Neural cell (in vitro differentiated cells): Measurements from ENCODE around the gene MRPS10. TPM values are rescaled to one million over a fixed set of nuclear protein-coding genes. Genes with fewer than 3 reads are reported as not detected.

Experiments
- H2AFZ ChIP-seq: fragments of 200-600, 300-800 bp; sonication (generic), shearing (Covaris generic); 2 replicates; pipeline ENCODE4 v1.6.0; 2014; ENCODE audit warnings: low read depth, mild to moderate bottlenecking, antibody characterized with exemption, low read length, moderate library complexity
- H3F3A ChIP-seq: fragments of 200-600 bp; shearing (Covaris generic); 2 replicates; pipeline ENCODE4 v1.6.1; 2016; ENCODE audit warnings: mild to moderate bottlenecking, moderate library complexity, mixed read lengths, antibody characterized with exemption, low read length; ENCODE audit not compliant: insufficient read depth, poor library complexity, severe bottlenecking
- H3K27ac ChIP-seq: fragments of 200-600, 300-800 bp; sonication (generic), shearing (Covaris generic); 2 replicates; pipeline ENCODE4 v1.5.1; 2014; ENCODE audit warnings: mild to moderate bottlenecking, low read length, moderate library complexity
- H3K27me3 ChIP-seq: fragments of 300-800, 200-600 bp; sonication (generic), shearing (Covaris generic); 2 replicates; pipeline ENCODE4 v1.6.0; 2014; ENCODE audit warnings: mild to moderate bottlenecking, low read depth, low read length, moderate library complexity; ENCODE audit not compliant: insufficient read depth
- H3K36me3 ChIP-seq: fragments of 300-800, 200-600 bp; sonication (generic), shearing (Covaris generic); 2 replicates; pipeline ENCODE4 v1.5.1; 2014; ENCODE audit warnings: mild to moderate bottlenecking, antibody characterized with exemption, low read length, moderate library complexity; ENCODE audit not compliant: insufficient read depth
- H3K4me2 ChIP-seq: fragments of 300-800, 200-600 bp; sonication (generic), shearing (Covaris generic); 2 replicates; pipeline ENCODE4 v1.6.0; 2014; ENCODE audit warnings: mild to moderate bottlenecking, low read length
- H3K4me3 ChIP-seq: fragments of 300-800, 200-600 bp; sonication (generic), shearing (Covaris generic); 2 replicates; pipeline ENCODE4 v1.5.1; 2014; ENCODE audit warnings: mild to moderate bottlenecking, low read length, moderate library complexity
- H3K79me2 ChIP-seq: fragments of 200-600 bp; shearing (Covaris generic); replicated peaks from 2 replicates; pipeline ENCODE4 v1.6.0; 2014; ENCODE audit warnings: mild to moderate bottlenecking, low read length, moderate library complexity; ENCODE audit not compliant: insufficient read depth
- H3K9ac ChIP-seq: fragments of 300-800, 200-600 bp; sonication (generic), shearing (Covaris generic); 2 replicates; pipeline ENCODE4 v1.6.1; 2016; ENCODE audit warnings: mild to moderate bottlenecking, low read length, mixed read lengths
- H3K9me2 ChIP-seq: fragments of 200-600 bp; shearing (Covaris generic); 2 replicates; pipeline ENCODE4 v1.6.1; 2016; ENCODE audit warnings: mild to moderate bottlenecking, low read length, mixed read lengths; ENCODE audit not compliant: insufficient read depth
- H3K9me3 ChIP-seq: fragments of 200-600, 300-800 bp; sonication (generic), shearing (Covaris generic); 2 replicates; pipeline ENCODE4 v1.6.1; 2016; ENCODE audit warnings: mild to moderate bottlenecking, mixed run types, low read length, moderate library complexity, mixed read lengths
- H4K20me1 ChIP-seq: fragments of 200-600 bp; shearing (Covaris generic); 2 replicates; pipeline ENCODE4 v1.6.1; 2016; ENCODE audit warnings: mild to moderate bottlenecking, mixed run types; ENCODE audit not compliant: insufficient read depth
- EP300 ChIP-seq: fragments of 450-650 bp; conservative IDR thresholded peaks from 2 replicates; pipeline ENCODE4 v1.6.1; 2014; ENCODE audit warnings: antibody characterized with exemption, mild to moderate bottlenecking, moderate library complexity; ENCODE audit not compliant: poor library complexity, severe bottlenecking
- EZH2 ChIP-seq: fragments of 200-600, 300-800 bp; shearing (Covaris generic), sonication (generic); IDR thresholded peaks from 2 replicates; pipeline ENCODE4 v1.6.1; 2014; ENCODE audit warnings: antibody characterized with exemption, low read length, borderline replicate concordance, mild to moderate bottlenecking; ENCODE audit not compliant: insufficient read depth, poor library complexity, severe bottlenecking
- MXI1 ChIP-seq: fragments of 450-650 bp; conservative IDR thresholded peaks from 2 replicates; pipeline ENCODE4 v1.6.1; 2014; ENCODE audit warnings: antibody characterized with exemption, mild to moderate bottlenecking; ENCODE audit not compliant: poor library complexity, severe bottlenecking
- POLR2AphosphoS5 ChIP-seq: IDR thresholded peaks from 2 replicates; pipeline ENCODE4 v1.6.1; 2012
- RAD21 ChIP-seq: fragments of 450-650 bp; conservative IDR thresholded peaks from 2 replicates; pipeline ENCODE4 v1.6.1; 2014; ENCODE audit warnings: antibody characterized with exemption, mild to moderate bottlenecking, moderate library complexity
- SMC3 ChIP-seq: fragments of 450-650 bp; conservative IDR thresholded peaks from 2 replicates; pipeline ENCODE4 v1.6.1; 2014; ENCODE audit warnings: antibody characterized with exemption, mild to moderate bottlenecking, moderate library complexity; ENCODE audit not compliant: poor library complexity
- TAF1 ChIP-seq: IDR thresholded peaks from 2 replicates; pipeline ENCODE4 v1.6.1; 2012; ENCODE audit warnings: low read depth
- polyA plus RNA-seq: library from polyadenylated mRNA; depleted of rRNA; stranded (reverse); fragments of >200 nt; gene quantifications from 2 replicates; pipeline ENCODE4 v1.2.3, GENCODE V29; 2014
- TF ChIP-seq, protein P1 (sequence below): fragments of 450-650 bp; IDR thresholded peaks from 2 replicates; pipeline ENCODE4 v1.5.1; 2014; ENCODE audit warnings: antibody characterized with exemption, mild to moderate bottlenecking, moderate library complexity; ENCODE audit not compliant: poor library complexity, severe bottlenecking
- TF ChIP-seq, protein P2 (sequence below): IDR thresholded peaks from 2 replicates; pipeline ENCODE4 v1.6.1; 2012; ENCODE audit warnings: borderline replicate concordance

MRPS10 gene
- polyA plus RNA-seq, 1 donor from 2014 or later, result 37.4 TPM

DNA sequence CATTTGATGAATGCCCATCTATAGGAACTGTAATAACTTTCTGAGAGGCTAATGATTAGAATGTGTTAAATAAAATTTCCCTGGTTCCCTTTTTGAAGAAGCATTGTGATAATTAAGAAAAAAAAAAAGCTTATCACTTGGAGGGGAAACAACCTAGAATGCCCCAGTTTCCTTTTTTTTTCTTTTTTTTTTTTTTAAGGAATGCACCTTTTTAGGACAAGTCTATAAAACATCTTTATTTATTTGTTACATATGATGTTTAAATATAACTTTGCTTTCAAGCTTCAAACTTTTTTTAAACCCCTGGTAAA lies 7.3 kb upstream of the MRPS10 start:
- no peak overlapping the region for H2AFZ ChIP-seq
- H3F3A ChIP-seq, result no peaks in the 10 kb centered on the region

DNA sequence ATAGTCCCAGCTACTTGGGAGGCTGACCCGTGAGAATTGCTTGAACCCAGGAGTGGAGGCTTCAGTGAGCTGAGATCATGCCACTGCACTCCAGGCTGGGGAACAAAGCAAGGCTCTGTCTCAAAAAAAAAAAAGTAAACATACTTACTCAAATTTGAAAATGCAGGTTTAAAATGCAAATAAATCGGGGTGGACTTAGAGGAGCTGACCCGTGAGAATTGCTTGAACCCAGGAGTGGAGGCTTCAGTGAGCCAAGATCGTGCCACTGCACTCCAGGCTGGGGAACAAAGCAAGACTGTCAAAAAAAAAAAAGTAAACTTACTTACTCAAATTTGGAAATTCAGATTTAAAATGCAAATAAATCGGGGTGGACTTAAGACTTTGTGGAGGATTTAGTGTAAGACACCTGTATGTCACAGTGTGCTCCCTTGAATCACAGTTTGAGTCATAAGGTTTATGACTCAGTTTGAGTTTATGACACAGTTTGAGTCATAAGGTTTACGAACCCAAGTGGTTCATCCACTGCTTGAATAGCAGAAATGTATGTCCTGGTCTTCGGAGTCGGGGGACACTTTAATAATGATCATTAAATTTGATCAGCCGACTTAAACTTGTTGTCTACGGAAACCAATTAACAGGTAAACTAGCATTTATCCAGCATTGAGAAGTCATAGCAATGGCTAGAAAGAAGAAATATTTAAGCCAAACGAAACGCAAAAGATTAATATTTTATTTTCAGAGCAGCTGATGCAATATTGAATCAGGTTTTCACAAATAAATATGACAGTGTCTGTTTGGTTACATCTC lies 6.8 kb upstream of the MRPS10 start:
- Histone ChIP-seq H3K9ac (no peak overlapping the region), H3K27ac (no peak overlapping the region), H3K79me2 (no peaks in the 10 kb centered on the region), H3K9me3 (no peaks in the 10 kb centered on the region), H4K20me1 (no peaks in the 10 kb centered on the region), H3K4me2 (no peak overlapping the region), H3K9me2 (no peaks in the 10 kb centered on the region), H3F3A (no peaks in the 10 kb centered on the region), H2AFZ (no peak overlapping the region), H3K36me3 (no peaks in the 10 kb centered on the region), H3K4me3 (no peak overlapping the region), H3K27me3 (no peaks in the 10 kb centered on the region)
- TF ChIP-seq EP300 (no peak), TAF1 (no peak), SMC3 (no peak), RAD21 (no peak), POLR2AphosphoS5 (no peak), EZH2 (no peak), MXI1 (no peak)
- TF ChIP-seq, protein P1, sequence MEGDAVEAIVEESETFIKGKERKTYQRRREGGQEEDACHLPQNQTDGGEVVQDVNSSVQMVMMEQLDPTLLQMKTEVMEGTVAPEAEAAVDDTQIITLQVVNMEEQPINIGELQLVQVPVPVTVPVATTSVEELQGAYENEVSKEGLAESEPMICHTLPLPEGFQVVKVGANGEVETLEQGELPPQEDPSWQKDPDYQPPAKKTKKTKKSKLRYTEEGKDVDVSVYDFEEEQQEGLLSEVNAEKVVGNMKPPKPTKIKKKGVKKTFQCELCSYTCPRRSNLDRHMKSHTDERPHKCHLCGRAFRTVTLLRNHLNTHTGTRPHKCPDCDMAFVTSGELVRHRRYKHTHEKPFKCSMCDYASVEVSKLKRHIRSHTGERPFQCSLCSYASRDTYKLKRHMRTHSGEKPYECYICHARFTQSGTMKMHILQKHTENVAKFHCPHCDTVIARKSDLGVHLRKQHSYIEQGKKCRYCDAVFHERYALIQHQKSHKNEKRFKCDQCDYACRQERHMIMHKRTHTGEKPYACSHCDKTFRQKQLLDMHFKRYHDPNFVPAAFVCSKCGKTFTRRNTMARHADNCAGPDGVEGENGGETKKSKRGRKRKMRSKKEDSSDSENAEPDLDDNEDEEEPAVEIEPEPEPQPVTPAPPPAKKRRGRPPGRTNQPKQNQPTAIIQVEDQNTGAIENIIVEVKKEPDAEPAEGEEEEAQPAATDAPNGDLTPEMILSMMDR, result no peak
- TF ChIP-seq, protein P2, sequence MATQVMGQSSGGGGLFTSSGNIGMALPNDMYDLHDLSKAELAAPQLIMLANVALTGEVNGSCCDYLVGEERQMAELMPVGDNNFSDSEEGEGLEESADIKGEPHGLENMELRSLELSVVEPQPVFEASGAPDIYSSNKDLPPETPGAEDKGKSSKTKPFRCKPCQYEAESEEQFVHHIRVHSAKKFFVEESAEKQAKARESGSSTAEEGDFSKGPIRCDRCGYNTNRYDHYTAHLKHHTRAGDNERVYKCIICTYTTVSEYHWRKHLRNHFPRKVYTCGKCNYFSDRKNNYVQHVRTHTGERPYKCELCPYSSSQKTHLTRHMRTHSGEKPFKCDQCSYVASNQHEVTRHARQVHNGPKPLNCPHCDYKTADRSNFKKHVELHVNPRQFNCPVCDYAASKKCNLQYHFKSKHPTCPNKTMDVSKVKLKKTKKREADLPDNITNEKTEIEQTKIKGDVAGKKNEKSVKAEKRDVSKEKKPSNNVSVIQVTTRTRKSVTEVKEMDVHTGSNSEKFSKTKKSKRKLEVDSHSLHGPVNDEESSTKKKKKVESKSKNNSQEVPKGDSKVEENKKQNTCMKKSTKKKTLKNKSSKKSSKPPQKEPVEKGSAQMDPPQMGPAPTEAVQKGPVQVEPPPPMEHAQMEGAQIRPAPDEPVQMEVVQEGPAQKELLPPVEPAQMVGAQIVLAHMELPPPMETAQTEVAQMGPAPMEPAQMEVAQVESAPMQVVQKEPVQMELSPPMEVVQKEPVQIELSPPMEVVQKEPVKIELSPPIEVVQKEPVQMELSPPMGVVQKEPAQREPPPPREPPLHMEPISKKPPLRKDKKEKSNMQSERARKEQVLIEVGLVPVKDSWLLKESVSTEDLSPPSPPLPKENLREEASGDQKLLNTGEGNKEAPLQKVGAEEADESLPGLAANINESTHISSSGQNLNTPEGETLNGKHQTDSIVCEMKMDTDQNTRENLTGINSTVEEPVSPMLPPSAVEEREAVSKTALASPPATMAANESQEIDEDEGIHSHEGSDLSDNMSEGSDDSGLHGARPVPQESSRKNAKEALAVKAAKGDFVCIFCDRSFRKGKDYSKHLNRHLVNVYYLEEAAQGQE, result no peak

More for the DNA sequence above, 7.3 kb upstream of the MRPS10 start:
- Histone ChIP-seq H3K27me3 (no peaks in the 10 kb centered on the region), H3K4me3 (no peak overlapping the region), H3K79me2 (no peaks in the 10 kb centered on the region), H3K36me3 (no peaks in the 10 kb centered on the region), H3K9ac (no peak overlapping the region), H3K4me2 (no peak overlapping the region), H4K20me1 (no peaks in the 10 kb centered on the region), H3K9me2 (no peaks in the 10 kb centered on the region), H3K9me3 (no peaks in the 10 kb centered on the region), H3K27ac (no peak overlapping the region)
- no peak for TF ChIP-seq MXI1
- no peak for TF ChIP-seq SMC3
- TF ChIP-seq EZH2, result no peak
- no peak for TF ChIP-seq RAD21
- TF ChIP-seq, protein P1, result no peak
- TF ChIP-seq EP300, result no peak
- no peak for TF ChIP-seq TAF1
- TF ChIP-seq POLR2AphosphoS5, result no peak
- TF ChIP-seq, protein P2, result no peak
